SW 1271 (cell line): ENCODE data around the gene TRIM38.
"Not testable (repeated sequence)": the region's sequence is repeated elsewhere in the genome, so short reads cannot be mapped to it uniquely, and the experiment has no call there.

Experiments used
- DNase-seq, 2 experiments: peaks; one replicate each; lab custom pipeline; 2025; lab: John Stamatoyannopoulos, UW

TRIM38 gene

DNA sequence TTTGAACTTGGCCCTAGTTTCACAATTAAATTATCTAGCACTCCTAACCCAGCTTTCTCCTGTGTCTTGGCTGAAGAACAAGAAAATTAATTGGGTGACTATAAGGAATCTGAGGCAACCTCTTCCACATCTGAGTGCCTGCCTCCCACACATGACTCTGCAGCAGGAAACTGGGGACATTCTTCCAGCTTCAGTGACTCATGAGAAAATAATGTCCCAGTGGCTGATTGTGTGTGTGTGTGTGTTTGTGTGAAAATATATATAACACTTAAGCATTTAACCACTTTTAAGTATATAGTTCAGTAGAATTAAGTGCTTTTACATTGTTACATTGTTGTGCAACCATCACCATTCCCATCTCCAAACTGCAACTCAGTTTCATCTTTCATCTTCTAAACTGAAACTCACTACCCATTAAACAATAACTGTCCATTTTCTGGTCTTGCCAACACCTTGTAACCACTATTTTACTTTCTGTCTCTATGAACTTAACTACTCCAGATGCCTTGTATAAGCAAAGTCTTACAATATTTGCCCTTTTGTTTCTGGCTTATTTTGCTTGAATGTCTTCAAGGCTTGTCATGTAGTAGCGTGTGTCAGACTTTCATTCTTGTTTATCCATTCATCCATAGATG is 8.7 kb downstream of the TRIM38 start:
- DNase-seq: peak; percentile 77 to 90

DNA sequence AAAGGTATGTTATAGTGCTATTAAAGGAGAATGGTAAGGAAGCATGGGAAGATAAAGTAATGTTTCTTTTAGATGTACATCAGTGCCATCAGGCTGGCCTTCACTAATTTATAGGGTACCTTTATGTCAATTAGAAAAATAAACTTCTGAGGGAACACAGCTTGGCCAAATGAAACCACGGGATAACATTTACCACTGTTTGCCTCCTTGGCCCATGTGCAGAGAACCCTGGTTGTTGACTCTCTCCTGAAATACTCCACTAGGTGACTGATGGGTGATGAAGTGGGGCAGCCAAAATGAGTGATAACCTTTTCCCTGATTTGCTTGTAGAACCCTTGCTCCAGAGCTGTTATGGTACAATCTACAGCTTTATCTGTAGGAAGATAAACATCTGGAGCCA is 9.5 kb downstream of the TRIM38 start:
- no peak for DNase-seq

DNA sequence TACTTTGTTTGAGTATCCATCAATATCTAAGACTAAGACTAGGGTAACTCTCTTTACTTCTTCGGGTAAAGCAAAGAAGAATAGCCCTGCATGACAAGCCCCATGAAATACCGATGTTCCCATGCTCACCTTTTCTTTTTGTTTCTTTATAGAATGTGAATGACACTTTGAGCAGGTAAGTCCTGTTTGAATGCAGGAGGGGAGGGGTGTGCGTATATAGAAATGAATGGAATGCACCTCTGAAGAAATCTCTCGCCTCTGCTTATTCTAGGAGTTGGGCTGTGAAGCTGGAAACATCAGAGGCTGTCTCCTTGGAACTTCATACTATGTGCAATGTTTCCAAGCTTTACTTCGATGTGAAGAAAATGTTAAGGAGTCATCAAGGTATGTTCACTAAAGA is 10.3 kb downstream of the TRIM38 start:
- DNase-seq: no peak

- no peak for DNase-seq
Measured at GRCh38 chr6:25973923-25974555, 11.4 kb downstream of the TRIM38 start.

- no peak for DNase-seq
Measured at GRCh38 chr6:25975923-25976560, 13.4 kb downstream of the TRIM38 start.

DNA sequence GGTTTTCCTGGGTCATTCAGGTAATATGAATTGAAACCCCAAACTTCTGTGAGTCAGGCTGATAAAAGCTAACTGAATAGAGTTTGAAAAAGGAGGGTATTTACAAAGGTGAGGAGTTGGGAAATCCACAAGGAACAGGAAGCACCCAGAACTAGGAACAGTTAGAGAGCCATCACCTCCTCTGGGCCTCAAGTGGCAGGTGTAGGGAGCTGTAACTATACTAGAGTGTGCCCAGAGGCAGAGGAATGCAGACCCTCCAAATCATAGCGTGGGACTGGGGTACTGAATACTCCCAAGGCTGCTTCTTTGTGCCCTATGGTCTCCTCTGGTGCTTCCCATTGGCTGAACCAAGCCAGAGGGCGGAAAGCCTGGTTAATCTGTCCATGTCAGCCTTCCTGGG is 18.3 kb downstream of the TRIM38 start:
- DNase-seq: no peak

DNA sequence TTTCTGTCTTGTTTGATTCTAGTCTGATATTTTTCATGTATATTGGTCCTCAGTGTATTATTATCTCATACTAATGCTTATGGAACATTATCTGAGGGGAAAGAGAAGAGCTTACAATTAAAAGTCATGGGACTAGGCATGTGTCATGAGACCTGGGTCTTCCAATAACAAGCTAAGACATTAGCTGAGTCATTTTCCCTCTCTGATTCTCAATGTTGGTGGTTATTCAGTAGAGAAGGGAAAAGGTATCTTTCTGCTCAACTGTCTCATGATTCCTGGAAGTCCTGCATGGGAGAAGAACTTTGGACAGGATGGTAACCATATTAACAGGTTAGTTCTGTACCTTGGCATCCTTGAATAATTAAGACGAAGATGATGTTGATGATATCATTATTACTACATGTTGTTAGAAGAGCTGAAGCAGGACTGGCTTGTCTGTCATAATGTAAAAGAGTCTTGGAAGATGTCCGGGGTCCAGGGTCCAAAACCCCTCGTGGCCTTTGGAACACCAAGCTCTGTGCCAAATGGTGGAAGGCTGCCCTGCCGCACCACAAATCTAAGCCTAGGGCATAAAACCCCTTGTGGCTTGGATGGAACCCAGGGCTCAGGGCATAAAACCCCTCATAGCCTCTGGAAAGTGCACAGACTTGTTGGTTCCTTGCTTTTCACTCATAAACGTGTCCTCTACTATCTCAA is 19.1 kb downstream of the TRIM38 start:
- DNase-seq: no peak

GRCh38 chr6:25984265-25984664 is 21.7 kb downstream of the TRIM38 start:
- DNase-seq: no peak

DNA sequence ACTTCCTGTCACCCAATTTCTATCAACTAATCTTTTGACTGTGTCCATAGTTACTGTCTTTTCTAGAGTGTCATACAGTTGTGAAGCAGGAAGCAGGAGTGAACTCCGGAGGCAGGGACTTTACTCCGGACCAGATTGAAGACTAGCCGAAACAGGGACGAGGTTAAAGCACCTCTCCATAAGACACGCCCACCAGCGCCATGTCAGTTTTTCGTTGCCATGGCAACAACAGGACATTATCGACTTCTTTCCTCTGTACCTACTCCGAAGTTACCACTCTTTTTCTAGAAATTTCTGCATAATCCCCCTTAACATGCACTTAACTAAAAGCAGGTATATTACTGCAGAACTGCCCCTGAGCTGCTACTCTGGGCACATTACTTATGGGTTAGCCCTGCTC is 25.2 kb downstream of the TRIM38 start:
- no peak for DNase-seq

GRCh38 chr6:25990172-25990873 is 27.7 kb downstream of the TRIM38 start:
- no peak for DNase-seq

DNA sequence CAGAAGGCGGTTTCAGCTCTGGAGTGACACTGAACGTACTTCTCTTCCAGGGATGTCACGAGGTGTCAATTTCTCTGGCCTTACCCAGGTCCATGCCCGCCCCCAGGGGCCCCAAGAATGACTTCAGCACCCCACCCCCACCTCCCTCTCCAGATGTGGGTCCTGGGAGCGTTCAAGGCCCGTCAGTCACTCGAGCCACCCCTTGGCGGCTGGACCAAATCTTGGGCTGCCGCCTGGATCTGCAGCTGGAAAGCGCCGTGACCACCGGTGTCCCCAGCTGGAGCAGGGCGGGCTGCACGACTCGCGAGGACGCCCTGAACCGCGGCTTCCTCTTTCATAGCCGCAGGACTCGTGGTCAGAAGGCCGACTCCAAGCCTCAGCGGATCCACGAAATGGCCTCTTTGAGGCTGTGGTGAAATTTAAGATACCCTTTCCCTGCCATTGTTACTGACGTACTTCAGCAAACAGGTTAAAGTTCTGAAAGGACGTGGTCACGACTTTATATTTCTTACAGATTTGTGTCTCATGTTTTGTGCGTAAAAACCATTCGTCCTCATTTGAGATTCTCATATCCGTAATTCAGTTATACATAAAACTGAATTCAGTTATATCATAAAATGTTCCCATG is 29.3 kb downstream of the TRIM38 start:
- DNase-seq: peak; percentile 53 to 67

- DNase-seq: peak; percentile 71 to 91
Measured at GRCh38 chr6:25992413-25993340, 30.1 kb downstream of the TRIM38 start.

- DNase-seq: not testable (repeated sequence)
Measured at GRCh38 chr6:25993341-25993684, 30.7 kb downstream of the TRIM38 start.

DNA sequence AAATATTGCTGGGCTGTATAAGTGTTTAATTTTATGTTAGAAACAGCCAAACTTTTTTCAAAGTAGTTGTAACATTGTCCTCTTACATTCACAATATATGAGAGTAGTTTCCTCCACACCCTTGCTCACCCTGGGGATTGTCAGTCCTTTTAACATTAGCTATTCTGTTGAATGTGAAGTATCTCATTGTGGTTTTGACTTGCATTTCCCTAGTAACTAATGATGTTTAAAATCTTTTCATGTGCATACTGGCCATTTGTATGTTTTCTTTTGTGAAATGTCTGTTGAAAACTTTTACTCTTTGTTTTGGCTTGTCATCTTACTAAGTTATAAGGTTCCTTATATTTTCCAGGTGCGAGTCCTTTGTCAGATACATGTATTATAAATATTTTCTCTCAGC is 32.9 kb downstream of the TRIM38 start:
- DNase-seq: no peak

DNA sequence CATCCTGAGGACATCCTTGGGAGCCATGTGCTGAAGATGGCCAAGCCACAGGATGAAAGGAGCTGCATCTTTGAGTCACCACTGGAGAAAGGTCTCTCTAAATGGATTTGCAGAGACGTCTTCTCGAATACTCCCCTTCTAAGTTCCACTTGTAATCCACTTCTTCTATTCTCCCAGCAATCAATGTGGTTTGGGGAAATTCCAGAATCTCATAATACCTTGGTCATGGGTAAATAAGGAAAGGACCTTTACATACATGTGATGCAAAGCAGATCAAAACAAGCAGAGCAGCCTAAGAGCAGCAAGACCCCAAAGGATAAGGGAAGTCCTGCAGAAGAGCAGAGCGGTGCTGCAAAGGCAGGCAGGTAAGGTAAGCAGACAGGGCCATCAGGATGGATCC is 35.3 kb downstream of the TRIM38 start:
- no peak for DNase-seq

DNA sequence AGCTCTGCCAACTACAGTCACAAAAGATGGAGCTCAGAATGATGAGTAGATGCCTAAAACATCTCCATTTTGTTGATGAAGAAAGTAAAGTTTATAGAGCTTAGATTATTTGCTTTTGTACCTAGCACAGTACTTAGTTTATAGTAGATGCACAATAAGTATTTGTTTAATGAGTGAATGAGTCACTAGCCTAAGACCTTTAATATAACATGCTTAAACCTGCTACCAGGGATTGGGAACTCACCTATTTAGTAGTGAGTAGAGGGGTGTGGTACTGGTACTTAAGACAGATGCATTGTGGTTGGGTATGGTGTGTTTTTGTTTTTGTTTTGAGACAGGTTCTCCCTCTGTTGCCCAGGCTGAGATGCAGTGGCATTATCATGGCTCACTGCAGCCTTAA is 35.8 kb downstream of the TRIM38 start:
- no peak for DNase-seq

GRCh38 chr6:25999225-25999624 is 36.6 kb downstream of the TRIM38 start:
- not testable (repeated sequence) for DNase-seq

DNA sequence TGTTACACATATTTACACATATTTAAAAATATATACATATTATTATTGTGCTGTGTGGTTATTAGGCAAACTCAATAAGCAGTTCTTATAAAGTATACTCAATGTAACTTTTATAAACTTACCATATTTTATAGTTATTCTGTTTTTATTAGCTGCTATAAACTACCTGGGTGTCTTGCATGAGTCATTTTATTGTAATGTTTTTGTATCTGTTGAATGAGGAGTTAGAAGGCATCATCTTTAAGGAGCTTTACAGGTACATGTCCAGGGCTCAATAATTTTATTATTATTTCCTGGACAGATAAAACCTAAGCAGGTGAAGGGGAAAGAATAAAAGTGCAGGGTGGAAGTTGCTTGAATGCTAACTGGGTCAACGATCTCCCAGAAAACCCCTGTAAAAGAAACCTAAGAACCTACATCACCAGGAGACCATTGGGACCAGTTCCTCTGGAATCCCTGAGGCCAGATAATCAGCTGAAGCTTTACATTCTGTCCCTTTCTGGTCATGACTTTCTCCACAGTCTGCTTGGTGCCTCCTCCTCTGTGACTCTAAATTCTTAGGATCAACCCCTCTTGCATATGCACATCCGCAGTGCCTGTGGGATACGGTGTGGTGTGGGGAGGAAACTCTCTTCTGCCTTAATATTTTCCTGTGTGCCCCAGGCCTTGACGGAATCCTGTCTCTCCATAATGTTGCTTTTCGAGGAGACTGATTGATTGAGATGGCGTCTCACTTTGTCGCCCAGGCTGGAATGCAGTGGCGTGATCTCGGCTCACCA is 38.0 kb downstream of the TRIM38 start:
- DNase-seq: no peak

- peak in 1 of 2 experiments; percentile 64 for DNase-seq
Measured at GRCh38 chr6:26003102-26003694, 40.6 kb downstream of the TRIM38 start.
